GM10266 (cell line): ENCODE data around the gene OR1D2.
A peak's percentile ranks its signal among the peaks of the same experiment; 100 is the strongest.

Source experiments
- DNase-seq: peaks from one replicate; pipeline ENCODE4 v3.0.0; 2012; ENCODE audit errors: extremely low spot score
- CTCF ChIP-seq: IDR thresholded peaks from 2 replicates; pipeline ENCODE4 v1.5.1; 2012; ENCODE audit warnings: mild to moderate bottlenecking, low read depth; ENCODE audit not compliant: control insufficient read depth, insufficient read depth; ENCODE audit errors: missing control alignments

The OR1D2 gene

GRCh38 chr17:3046753-3047152, 57.5 kb downstream of the OR1D2 start:
- no peak for TF ChIP-seq CTCF
- no peak for DNase-seq

- no peak for DNase-seq
- TF ChIP-seq CTCF: peak; percentile 30
Measured at GRCh38 chr17:3043737-3044365, 60.4 kb downstream of the OR1D2 start.

GRCh38 chr17:3040882-3041281, 63.3 kb downstream of the OR1D2 start:
- no peak for DNase-seq
- no peak for TF ChIP-seq CTCF

GRCh38 chr17:3039736-3040135, 64.5 kb downstream of the OR1D2 start:
- TF ChIP-seq CTCF: no peak
- no peak for DNase-seq

GRCh38 chr17:3038941-3039340, 65.3 kb downstream of the OR1D2 start:
- no peak for TF ChIP-seq CTCF
- DNase-seq: no peak
